SK-N-SH (cell line): ENCODE results near the gene CHAC1. TPM values are rescaled to one million over a fixed set of nuclear protein-coding genes. Genes with fewer than 3 reads are reported as not detected.

Experiments
- CTCF ChIA-PET: fragments of 300-600, 350-600 bp; formaldehyde crosslinking; extraction: SDS; loops from one replicate; lab custom pipeline; 2021; lab: Yijun Ruan, JAX
- POLR2A ChIA-PET: fragments of 350-600 bp; sonication (Branson Sonifier 250); formaldehyde crosslinking; extraction: SDS; loops from one replicate; lab custom pipeline; 2020; ENCODE audit warnings: antibody characterized with exemption, inconsistent platforms; lab: Yijun Ruan, JAX
- DNase-seq: peaks from one replicate; pipeline ENCODE4 v3.0.0; 2012
- H2AFZ ChIP-seq: fragments of 200-600 bp; sonication (generic); 2 replicates; pipeline ENCODE4 v1.8.1; 2016; ENCODE audit warnings: antibody characterized with exemption, mild to moderate bottlenecking, low read depth
- H3F3A ChIP-seq: fragments of 200-600 bp; sonication (generic); replicated peaks from 2 replicates; pipeline ENCODE3; 2016; ENCODE audit warnings: antibody characterized with exemption, mild to moderate bottlenecking; ENCODE audit not compliant: insufficient read depth
- H3K27ac ChIP-seq, 2 experiments: fragments of 200-500 bp in 1 of 2; fragments of 200-600 bp in 1 of 2; sonication (Bioruptor generic) in 1 of 2; sonication (generic), shearing (Covaris generic) in 1 of 2; 2 replicates each; pipeline versions ENCODE4 v1.5.1 to v1.6.1; 2014 to 2016; ENCODE audit warnings: low read depth in 2 of 2, inconsistent platforms in 1 of 2, low read length in 1 of 2, mild to moderate bottlenecking in 1 of 2, mixed read lengths in 1 of 2
- H3K27me3 ChIP-seq: fragments of 200-600 bp; sonication (generic), shearing (Covaris generic); 2 replicates; pipeline ENCODE4 v1.6.1; 2016; ENCODE audit warnings: mixed run types; ENCODE audit not compliant: insufficient read depth
- H3K36me3 ChIP-seq, 2 experiments: fragments of 200-500 bp in 1 of 2; fragments of 200-600 bp in 1 of 2; sonication (Bioruptor generic) in 1 of 2; sonication (generic) in 1 of 2; replicated peaks in 1 of 2; 2 replicates each; pipeline versions ENCODE3 to v1.5.1; 2014 to 2016; ENCODE audit warnings: low read length in 1 of 2, mild to moderate bottlenecking in 1 of 2; ENCODE audit not compliant: insufficient read depth in 2 of 2, control insufficient read depth in 1 of 2
- H3K4me1 ChIP-seq, 2 experiments: fragments of 200-500 bp in 1 of 2; fragments of 200-600 bp in 1 of 2; sonication (Bioruptor generic) in 1 of 2; sonication (generic), shearing (Covaris generic) in 1 of 2; 2 replicates each; pipeline versions ENCODE4 v1.5.1 to v1.6.1; 2014 to 2016; ENCODE audit warnings: low read depth in 1 of 2, low read length in 1 of 2, mixed run types in 1 of 2; ENCODE audit not compliant: insufficient read depth in 2 of 2, control insufficient read depth in 1 of 2
- H3K4me2 ChIP-seq: fragments of 200-600 bp; sonication (generic), shearing (Covaris generic); 2 replicates; pipeline ENCODE4 v1.6.1; 2017; ENCODE audit warnings: mixed run types
- H3K4me3 ChIP-seq, 2 experiments: fragments of 200-500 bp in 1 of 2; fragments of 200-600 bp in 1 of 2; sonication (Bioruptor generic) in 1 of 2; sonication (generic), shearing (Covaris generic) in 1 of 2; 2 replicates each; pipeline versions ENCODE4 v1.5.1 to v1.8.1; 2014 to 2016; ENCODE audit warnings: low read depth in 2 of 2, inconsistent platforms in 1 of 2, low read length in 1 of 2, mild to moderate bottlenecking in 1 of 2, mixed read lengths in 1 of 2, moderate library complexity in 1 of 2
- H3K79me2 ChIP-seq: fragments of 200-600 bp; sonication (generic); 2 replicates; pipeline ENCODE4 v1.8.1; 2017; ENCODE audit warnings: mild to moderate bottlenecking; ENCODE audit not compliant: insufficient read depth
- H3K9ac ChIP-seq: fragments of 200-600 bp; sonication (generic); 2 replicates; pipeline ENCODE4 v1.6.1; 2017; ENCODE audit warnings: mixed run types
- H3K9me2 ChIP-seq: fragments of 200-600 bp; sonication (generic); 2 replicates; pipeline ENCODE4 v1.6.1; 2017; ENCODE audit warnings: mixed run types
- H3K9me3 ChIP-seq: fragments of 200-600 bp; sonication (generic); 2 replicates; pipeline ENCODE4 v1.6.1; 2017; ENCODE audit warnings: mixed run types, mild to moderate bottlenecking, moderate library complexity
- H4K20me1 ChIP-seq: fragments of 200-600 bp; sonication (generic); 2 replicates; pipeline ENCODE4 v1.6.1; 2017; ENCODE audit warnings: mild to moderate bottlenecking, mixed run types; ENCODE audit not compliant: insufficient read depth
- CHD2 ChIP-seq: fragments of 150-350 bp; IDR thresholded peaks from 2 replicates; pipeline ENCODE4 v1.6.1; 2018; ENCODE audit warnings: low read length; ENCODE audit not compliant: partially characterized antibody
- ELF1 ChIP-seq: IDR thresholded peaks from 2 replicates; pipeline ENCODE4 v1.4.0; 2012
- EP300 ChIP-seq, 2 experiments: IDR thresholded peaks; 2 replicates each; pipeline versions ENCODE4 v1.4.0 to v1.6.1; 2012; ENCODE audit warnings: borderline replicate concordance in 1 of 2, low read depth in 1 of 2, low read length in 1 of 2
- EZH2phosphoT487 ChIP-seq: fragments of 200-600 bp; sonication (generic); IDR thresholded peaks from 2 replicates; pipeline ENCODE4 v1.6.1; 2017; ENCODE audit warnings: low read depth, mixed run types, mild to moderate bottlenecking, antibody characterized with exemption, moderate library complexity, borderline replicate concordance
- FOSL2 ChIP-seq: IDR thresholded peaks from 2 replicates; pipeline ENCODE4 v1.4.0; 2012; ENCODE audit warnings: low read depth, mild to moderate bottlenecking, moderate library complexity, borderline replicate concordance
- MEF2A ChIP-seq: IDR thresholded peaks from 2 replicates; pipeline ENCODE4 v1.4.0; 2012; ENCODE audit warnings: low read depth, borderline replicate concordance
- NFIC ChIP-seq: IDR thresholded peaks from 2 replicates; pipeline ENCODE4 v1.4.0; 2012; ENCODE audit warnings: borderline replicate concordance
- RAD21 ChIP-seq: IDR thresholded peaks from 2 replicates; pipeline ENCODE4 v1.6.1; 2012; ENCODE audit warnings: mild to moderate bottlenecking, low read length
- SMC3 ChIP-seq: IDR thresholded peaks from 2 replicates; pipeline ENCODE4 v1.6.1; 2012; ENCODE audit warnings: low read depth, low read length, improper control_type of control experiment
- TAF1 ChIP-seq: IDR thresholded peaks from 2 replicates; pipeline ENCODE4 v1.6.1; 2012; ENCODE audit warnings: low read depth, mild to moderate bottlenecking, low read length, moderate library complexity, borderline replicate concordance
- TEAD4 ChIP-seq: IDR thresholded peaks from 2 replicates; pipeline ENCODE4 v1.4.0; 2012; ENCODE audit warnings: mild to moderate bottlenecking, borderline replicate concordance; ENCODE audit not compliant: insufficient read depth
- USF2 ChIP-seq: fragments of 150-350 bp; IDR thresholded peaks from 2 replicates; pipeline ENCODE4 v1.6.1; 2017; ENCODE audit warnings: antibody characterized with exemption, low read length, low read depth, borderline replicate concordance
- WGBS: methylation state at CpG from one replicate; pipeline ENCODE4 v1.1.6; 2017; ENCODE audit warnings: low lambda C conversion rate; 5-methylcytosine and 5-hydroxymethylcytosine counted together
- polyA plus RNA-seq, 3 experiments: library from polyadenylated mRNA; depleted of rRNA; stranded (reverse); fragments of >200 nt; gene quantifications; 2 replicates each; pipeline ENCODE4 v1.2.3, GENCODE V29; 2012
- TF ChIP-seq, protein P1 (sequence below): IDR thresholded peaks from 2 replicates; pipeline ENCODE4 v1.4.0; 2012; ENCODE audit warnings: low read depth
- TF ChIP-seq, protein P2 (sequence below): fragments of 200-600 bp; sonication (generic); IDR thresholded peaks from 2 replicates; pipeline ENCODE4 v1.6.1; 2017; ENCODE audit warnings: antibody characterized with exemption, mild to moderate bottlenecking, moderate library complexity

CHAC1 gene
- polyA plus RNA-seq, 1 of the 3 experiments (the other 2 are of a cell fraction): 9.3 TPM

GRCh38 chr15:40952901-40953712 is at the start of gene CHAC1 (continued):
- TF ChIP-seq, protein P1, sequence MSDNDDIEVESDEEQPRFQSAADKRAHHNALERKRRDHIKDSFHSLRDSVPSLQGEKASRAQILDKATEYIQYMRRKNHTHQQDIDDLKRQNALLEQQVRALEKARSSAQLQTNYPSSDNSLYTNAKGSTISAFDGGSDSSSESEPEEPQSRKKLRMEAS: peak; percentile 80
- peak; percentile 65 for TF ChIP-seq CHD2
- 0 out of 2 replicates have a peak, but pooled peaks have one; percentile 1 for TF ChIP-seq RAD21
- TF ChIP-seq SMC3: no peak
- no peak for TF ChIP-seq TEAD4
- TF ChIP-seq FOSL2: no peak
- no peak for TF ChIP-seq EZH2phosphoT487
- TF ChIP-seq USF2: no peak
- TF ChIP-seq MEF2A: no peak
- TF ChIP-seq TAF1: peak; percentile 41
- no peak for TF ChIP-seq EP300 (IDR thresholded peaks at IDR 0.05; ENCODE audit: borderline replicate concordance in 1 of 2, low read depth in 1 of 2, low read length in 1 of 2)
- TF ChIP-seq, all 33 proteins: peak for 12

GRCh38 chr15:40904552-40905201 is 48.6 kb upstream of the CHAC1 start:
- H3K9me3 ChIP-seq: no peaks in the 10 kb centered on the region
- peaks cover 12 to 27% of the 10 kb centered on the region in 2 experiments; a peak in 3 of 4 replicates for H3K4me1 ChIP-seq
- H4K20me1 ChIP-seq: peaks cover 20% of the 10 kb centered on the region; the same call in 1 of the 2 replicates
- no peak overlapping the region for H3K4me2 ChIP-seq
- peaks cover 39% of the 10 kb centered on the region for H3F3A ChIP-seq
- no peaks in the 10 kb centered on the region for H3K27me3 ChIP-seq
- DNase-seq: no peak
- peaks cover 16% of the 10 kb centered on the region for H3K79me2 ChIP-seq
- no peak overlapping the region for H2AFZ ChIP-seq
- H3K4me3 ChIP-seq: no peak overlapping the region
- no peak overlapping the region for H3K9ac ChIP-seq
- WGBS: 87% methylated on average over 5 of the region's 7 CpGs
- POLR2A ChIA-PET: no interaction called here
- no peaks in the 10 kb centered on the region for H3K9me2 ChIP-seq
- TF ChIP-seq ELF1 (no peak), TEAD4 (no peak), NFIC (no peak), USF2 (no peak), MEF2A (no peak)
- TF ChIP-seq, protein P2, sequence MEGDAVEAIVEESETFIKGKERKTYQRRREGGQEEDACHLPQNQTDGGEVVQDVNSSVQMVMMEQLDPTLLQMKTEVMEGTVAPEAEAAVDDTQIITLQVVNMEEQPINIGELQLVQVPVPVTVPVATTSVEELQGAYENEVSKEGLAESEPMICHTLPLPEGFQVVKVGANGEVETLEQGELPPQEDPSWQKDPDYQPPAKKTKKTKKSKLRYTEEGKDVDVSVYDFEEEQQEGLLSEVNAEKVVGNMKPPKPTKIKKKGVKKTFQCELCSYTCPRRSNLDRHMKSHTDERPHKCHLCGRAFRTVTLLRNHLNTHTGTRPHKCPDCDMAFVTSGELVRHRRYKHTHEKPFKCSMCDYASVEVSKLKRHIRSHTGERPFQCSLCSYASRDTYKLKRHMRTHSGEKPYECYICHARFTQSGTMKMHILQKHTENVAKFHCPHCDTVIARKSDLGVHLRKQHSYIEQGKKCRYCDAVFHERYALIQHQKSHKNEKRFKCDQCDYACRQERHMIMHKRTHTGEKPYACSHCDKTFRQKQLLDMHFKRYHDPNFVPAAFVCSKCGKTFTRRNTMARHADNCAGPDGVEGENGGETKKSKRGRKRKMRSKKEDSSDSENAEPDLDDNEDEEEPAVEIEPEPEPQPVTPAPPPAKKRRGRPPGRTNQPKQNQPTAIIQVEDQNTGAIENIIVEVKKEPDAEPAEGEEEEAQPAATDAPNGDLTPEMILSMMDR: no peak
- no peak overlapping the region for H3K27ac ChIP-seq
- CTCF ChIA-PET: interaction anchor here (0.5 to 23.8 kb wide), 61 partner anchors 8 to 517 kb away, joined by 3 to 675 read pairs (median 5); partner anchors contain the start of genes CHAC1, CHP1, DLL4 and DNAJC17
- peaks cover 0 to 28% of the 10 kb centered on the region in 2 experiments for H3K36me3 ChIP-seq
